HG03175 (cell line): ENCODE results near the gene KLK14.

ENCODE experiments used
- ATAC-seq: cut with Tn5 transposase; IDR thresholded peaks from one replicate; pipeline ENCODE4 v1.9.1; 2021; ENCODE audit warnings: mild to moderate bottlenecking, moderate library complexity; ENCODE audit not compliant: unreplicated experiment

The KLK14 gene

GRCh38 chr19:51089786-51090185, 7.1 kb upstream of the KLK14 start:
- ATAC-seq: no peak

GRCh38 chr19:51086153-51086850, 3.6 kb upstream of the KLK14 start:
- ATAC-seq: no peak

- ATAC-seq: no peak
Observed at GRCh38 chr19:51084505-51084904, 1.8 kb upstream of the KLK14 start.

GRCh38 chr19:51083783-51084182, 1.1 kb upstream of the KLK14 start:
- ATAC-seq: no peak

GRCh38 chr19:51083181-51083580, 494 bp upstream of the KLK14 start:
- ATAC-seq: no peak

GRCh38 chr19:51081476-51081875, 1.2 kb downstream of the KLK14 start:
- ATAC-seq: no peak

- ATAC-seq: no peak
Observed at GRCh38 chr19:51079481-51080110, 3.1 kb downstream of the KLK14 start.

- ATAC-seq: no peak
Observed at GRCh38 chr19:51078731-51079130, 4.0 kb downstream of the KLK14 start.

GRCh38 chr19:51078104-51078503, 4.6 kb downstream of the KLK14 start:
- no peak for ATAC-seq

- ATAC-seq: no peak
Observed at GRCh38 chr19:51076631-51077213, 6.0 kb downstream of the KLK14 start.

GRCh38 chr19:51075998-51076397, 6.7 kb downstream of the KLK14 start:
- no peak for ATAC-seq

GRCh38 chr19:51071095-51071405, 11.6 kb downstream of the KLK14 start:
- no peak for ATAC-seq

- no peak for ATAC-seq
Observed at GRCh38 chr19:51070334-51071094, 12.2 kb downstream of the KLK14 start.

- no peak for ATAC-seq
Observed at GRCh38 chr19:51066393-51067186, 16.1 kb downstream of the KLK14 start.

- ATAC-seq: no peak
Observed at GRCh38 chr19:51065221-51065960, 17.3 kb downstream of the KLK14 start.

GRCh38 chr19:51064534-51065220, 18.0 kb downstream of the KLK14 start, which contains the start of gene KLK13:
TSS of gene KLK13 (minus strand) at chr19:51065092. CDS start at chr19:51065067, 25 bp downstream.
- ATAC-seq: no peak

GRCh38 chr19:51063664-51064063, 19.0 kb downstream of the KLK14 start:
- ATAC-seq: no peak

GRCh38 chr19:51060973-51061372, 21.7 kb downstream of the KLK14 start:
- no peak for ATAC-seq

GRCh38 chr19:51060336-51060735, 22.4 kb downstream of the KLK14 start:
- no peak for ATAC-seq

GRCh38 chr19:51059715-51060114, 23.0 kb downstream of the KLK14 start:
- ATAC-seq: no peak
